Hepatocyte (in vitro differentiated cells): ENCODE measurements around the gene TAF15.

Experiments
- EZH2 ChIP-seq: fragments of 200-600 bp; sonication (generic); IDR thresholded peaks from 2 replicates; pipeline ENCODE4 v1.6.1; 2016; ENCODE audit warnings: antibody characterized with exemption, mild to moderate bottlenecking, borderline replicate concordance
- TF ChIP-seq, protein P1 (sequence below): fragments of 200-600 bp; sonication (generic); IDR thresholded peaks from 2 replicates; pipeline ENCODE4 v1.5.1; 2016; ENCODE audit warnings: antibody characterized with exemption, mild to moderate bottlenecking; ENCODE audit not compliant: poor library complexity

DNA sequence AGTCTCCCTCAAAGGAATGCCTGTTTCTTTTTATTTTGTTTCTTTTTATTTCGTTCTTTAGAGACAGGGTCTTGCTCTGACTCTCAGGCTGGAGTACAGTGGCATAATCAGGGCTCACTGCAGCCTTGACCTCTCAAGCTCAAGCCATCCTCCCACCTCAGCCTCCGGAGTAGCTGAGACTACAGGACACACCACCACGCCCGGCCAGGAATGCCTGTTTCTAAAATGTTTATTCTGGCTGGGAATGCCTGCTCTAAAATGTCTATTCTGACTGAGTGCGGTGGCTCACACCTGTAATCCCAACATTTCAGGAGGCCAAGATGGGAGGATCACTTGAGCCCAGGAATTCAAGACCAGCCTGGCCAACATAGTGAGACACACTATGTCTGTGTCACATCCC lies 11.4 kb upstream of the TAF15 start:
- no peak for TF ChIP-seq EZH2
- TF ChIP-seq, protein P1, sequence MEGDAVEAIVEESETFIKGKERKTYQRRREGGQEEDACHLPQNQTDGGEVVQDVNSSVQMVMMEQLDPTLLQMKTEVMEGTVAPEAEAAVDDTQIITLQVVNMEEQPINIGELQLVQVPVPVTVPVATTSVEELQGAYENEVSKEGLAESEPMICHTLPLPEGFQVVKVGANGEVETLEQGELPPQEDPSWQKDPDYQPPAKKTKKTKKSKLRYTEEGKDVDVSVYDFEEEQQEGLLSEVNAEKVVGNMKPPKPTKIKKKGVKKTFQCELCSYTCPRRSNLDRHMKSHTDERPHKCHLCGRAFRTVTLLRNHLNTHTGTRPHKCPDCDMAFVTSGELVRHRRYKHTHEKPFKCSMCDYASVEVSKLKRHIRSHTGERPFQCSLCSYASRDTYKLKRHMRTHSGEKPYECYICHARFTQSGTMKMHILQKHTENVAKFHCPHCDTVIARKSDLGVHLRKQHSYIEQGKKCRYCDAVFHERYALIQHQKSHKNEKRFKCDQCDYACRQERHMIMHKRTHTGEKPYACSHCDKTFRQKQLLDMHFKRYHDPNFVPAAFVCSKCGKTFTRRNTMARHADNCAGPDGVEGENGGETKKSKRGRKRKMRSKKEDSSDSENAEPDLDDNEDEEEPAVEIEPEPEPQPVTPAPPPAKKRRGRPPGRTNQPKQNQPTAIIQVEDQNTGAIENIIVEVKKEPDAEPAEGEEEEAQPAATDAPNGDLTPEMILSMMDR = no peak
